Medulla oblongata (tissue), 1 donor: ENCODE data around the gene GOLGA1.
"Not testable (repeated sequence)": the region's sequence is repeated elsewhere in the genome, so short reads cannot be mapped to it uniquely, and the experiment has no call there.

Experiments
- DNase-seq: peaks from one replicate; pipeline ENCODE4 v3.0.0-alpha.2; 2015; ENCODE audit errors: extremely low spot score

Gene GOLGA1

DNA sequence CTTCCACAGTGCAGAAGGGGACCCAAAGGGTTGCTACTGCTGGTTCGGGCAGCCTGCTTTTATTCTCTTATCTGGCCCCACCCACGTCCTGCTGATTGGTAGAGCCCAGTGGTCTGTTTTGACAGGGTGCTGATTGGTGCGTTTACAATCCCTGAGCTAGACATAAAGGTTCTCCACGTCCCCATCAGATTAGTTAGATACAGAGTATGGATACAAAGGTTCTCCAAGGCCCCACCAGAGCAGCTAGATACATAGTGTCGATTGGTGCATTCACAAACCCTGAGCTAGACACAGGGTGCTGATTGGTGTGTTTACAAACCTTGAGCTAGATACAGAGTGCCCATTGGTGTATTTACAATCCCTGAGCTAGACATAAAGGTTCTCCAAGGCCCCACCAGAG lies 102.8 kb downstream of the GOLGA1 start:
- not testable (repeated sequence) for DNase-seq

DNA sequence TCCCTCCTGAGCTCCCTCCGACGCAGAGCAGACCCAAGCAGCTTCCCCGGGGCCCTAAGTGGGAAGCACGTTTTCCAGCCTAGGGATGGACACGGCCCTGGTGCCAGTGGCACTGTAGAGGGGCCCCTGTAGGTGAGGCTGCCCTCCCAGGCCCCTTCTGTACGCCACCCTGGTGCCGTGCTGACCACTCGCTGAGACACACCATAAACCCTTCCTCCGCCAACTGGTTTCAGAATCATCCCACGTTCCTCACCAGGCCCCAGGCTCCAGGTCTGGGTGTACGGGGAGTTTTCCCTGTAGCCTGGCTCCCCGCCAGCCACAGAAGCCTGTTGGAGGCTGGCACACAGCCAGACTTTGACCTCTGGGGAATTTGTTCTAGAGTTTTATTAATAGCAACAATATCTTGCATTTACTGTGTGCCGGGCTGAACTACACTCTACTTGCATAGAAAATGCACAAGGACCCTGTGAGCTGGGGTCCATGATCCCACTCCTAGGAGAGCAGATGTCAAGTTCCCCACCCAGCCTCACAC lies 105.8 kb downstream of the GOLGA1 start:
- DNase-seq: no peak

DNA sequence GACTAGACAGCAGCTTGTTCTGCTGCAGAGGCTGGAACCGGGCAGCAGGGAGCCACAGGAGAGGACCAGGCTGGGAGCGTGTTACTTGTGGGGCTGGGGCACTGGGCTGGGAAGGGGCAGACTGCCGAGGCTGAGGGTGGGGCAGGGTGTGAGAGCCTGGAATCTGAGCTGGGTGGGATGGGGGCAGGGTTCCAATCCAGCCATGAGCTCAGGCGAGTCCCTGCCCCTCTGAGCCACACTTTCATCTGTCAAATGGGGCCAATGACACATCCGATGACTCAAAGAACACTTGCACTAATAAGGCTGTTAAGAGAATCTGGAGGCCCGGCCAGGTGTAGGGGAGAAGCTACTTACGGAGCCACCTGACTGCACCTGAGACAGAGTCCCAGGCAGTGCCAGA lies 106.3 kb downstream of the GOLGA1 start:
- no peak for DNase-seq

- DNase-seq: no peak
Observed at GRCh38 chr9:124831642-124832364, 109.1 kb downstream of the GOLGA1 start.

GRCh38 chr9:124830593-124830992 lies 110.3 kb downstream of the GOLGA1 start:
- no peak for DNase-seq

DNA sequence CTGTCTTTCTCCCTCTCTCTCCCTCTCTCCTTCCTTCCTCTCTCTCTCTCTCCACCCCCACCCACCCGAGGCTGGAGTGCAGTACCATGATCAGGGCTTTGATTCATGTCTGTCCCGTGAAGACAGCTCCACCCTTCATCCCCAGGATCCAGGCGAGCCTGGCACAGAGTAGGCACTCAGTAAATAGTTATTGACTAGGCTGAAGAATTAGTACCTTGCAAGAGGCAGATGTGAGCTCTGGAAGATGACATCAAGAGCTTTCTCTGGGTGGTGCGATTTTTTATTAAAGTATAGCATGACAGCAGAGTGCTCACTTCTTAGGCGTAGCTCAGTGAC lies 111.6 kb downstream of the GOLGA1 start:
- DNase-seq: no peak

DNA sequence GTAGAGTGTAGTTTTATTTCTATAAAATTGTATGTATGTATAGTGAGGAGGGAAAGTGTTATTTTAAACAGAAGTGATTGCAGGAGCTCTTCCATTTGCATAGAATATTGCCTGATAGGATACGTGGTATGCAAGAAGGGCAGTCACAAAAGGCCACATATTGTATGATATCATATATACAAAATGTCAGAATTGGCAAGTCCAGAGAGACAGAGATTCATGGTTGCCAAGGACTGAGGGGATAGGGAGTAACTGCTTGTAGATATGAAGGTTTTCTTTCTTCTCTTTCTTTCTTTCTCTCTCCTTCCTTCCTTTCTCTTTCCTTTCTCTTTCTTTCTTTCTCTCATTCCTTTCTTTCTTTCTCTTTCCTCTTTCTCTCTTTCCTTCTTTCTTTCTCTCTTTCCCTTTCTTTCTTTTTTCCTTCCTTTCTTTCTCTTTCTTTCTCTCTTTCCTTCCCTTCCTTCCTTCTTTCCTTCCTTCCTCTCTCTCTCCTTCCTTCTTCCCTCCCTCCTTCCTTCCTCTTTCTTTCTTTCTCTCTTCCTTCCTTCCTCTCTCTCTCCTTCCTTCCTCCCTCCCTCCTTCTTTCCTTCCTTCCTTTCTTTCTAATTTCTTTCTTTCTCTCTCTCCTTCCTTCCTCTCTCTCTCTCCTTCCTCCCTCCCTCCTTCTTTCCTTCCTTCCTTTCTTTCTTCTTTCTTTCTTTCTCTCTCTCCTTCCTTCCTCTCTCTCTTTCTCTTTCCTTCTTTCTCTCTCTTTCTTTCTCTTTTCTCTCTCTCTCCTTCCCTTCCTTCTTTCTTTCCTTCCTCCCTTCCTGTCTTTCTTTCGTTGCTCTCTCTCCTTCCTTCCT lies 112.2 kb downstream of the GOLGA1 start:
- DNase-seq: no peak
